Gastroesophageal sphincter (tissue), 4 donors: ENCODE data around the gene THSD7A. TPM values are rescaled to one million over a fixed set of nuclear protein-coding genes. Genes with fewer than 3 reads are reported as not detected.

Experiments
- ATAC-seq: fragments of 150-250 bp; one replicate; pipeline ENCODE4 v1.9.1; 2016; ENCODE audit warnings: mild to moderate bottlenecking, moderate library complexity
- H3K27ac ChIP-seq, 4 donors: fragments of 200-600 bp; sonication (generic) in 3 of 4; 1 replicate in 3 of 4; 2 replicates in 1 of 4; pipeline ENCODE4 v1.5.1; 2016 to 2019
- H3K27me3 ChIP-seq: fragments of 200-600 bp; sonication (generic); one replicate; pipeline ENCODE4 v1.5.1; 2019
- H3K36me3 ChIP-seq, 2 donors: fragments of 200-600 bp; sonication (generic); one replicate each; pipeline ENCODE4 v1.5.1; 2019; ENCODE audit warnings: control low read depth in 1 of 2
- H3K4me1 ChIP-seq, 3 donors: fragments of 200-600 bp; sonication (generic); 1 replicate in 2 of 3; 2 replicates in 1 of 3; pipeline ENCODE4 v1.5.1; 2016 to 2019; ENCODE audit warnings: control low read depth in 2 of 3
- H3K4me3 ChIP-seq, 2 donors: fragments of 200-600 bp; sonication (generic); one replicate each; pipeline ENCODE4 v1.5.1; 2019; ENCODE audit warnings: mild to moderate bottlenecking in 1 of 2, moderate library complexity in 1 of 2
- H3K9me3 ChIP-seq, 3 donors: fragments of 200-600 bp; sonication (generic); one replicate each; pipeline ENCODE4 v1.5.1; 2017 to 2019; ENCODE audit warnings: control low read depth in 2 of 3
- EP300 ChIP-seq: sonication (generic); formaldehyde crosslinking; IDR thresholded peaks from one replicate; pipeline ENCODE4 v1.6.1; 2017; ENCODE audit warnings: antibody characterized with exemption, mild to moderate bottlenecking
- POLR2A ChIP-seq, 2 donors: fragments of 450-650 bp; IDR thresholded peaks; one replicate each; pipeline ENCODE4 v1.6.1; 2017; ENCODE audit warnings: antibody characterized with exemption in 2 of 2, mild to moderate bottlenecking in 2 of 2, moderate library complexity in 1 of 2
- POLR2AphosphoS5 ChIP-seq: sonication (generic); formaldehyde crosslinking; IDR thresholded peaks from one replicate; pipeline ENCODE4 v1.6.1; 2017; ENCODE audit warnings: antibody characterized with exemption
- WGBS, 2 donors: methylation state at CpG; one replicate each; pipeline ENCODE4 v1.1.5; 2018; ENCODE audit warnings: low coverage in 1 of 2; 5-methylcytosine and 5-hydroxymethylcytosine counted together
- total RNA-seq, 4 donors: library from RNA; depleted of rRNA; stranded (reverse); fragments of >200 nt; gene quantifications; one replicate each; pipeline ENCODE4 v1.1.0, GENCODE V29; 2016
- TF ChIP-seq, protein P1 (sequence below), 4 experiments: fragments of 200-600 bp in 2 of 4; fragments of 450-650 bp in 2 of 4; sonication (generic) in 1 of 4; IDR thresholded peaks; one replicate each; pipeline ENCODE4 v1.5.1; 2017 to 2019; ENCODE audit warnings: antibody characterized with exemption in 4 of 4, mild to moderate bottlenecking in 2 of 4, moderate library complexity in 2 of 4

THSD7A gene
- total RNA-seq, 4 donors from 2014 or later, result 2.9 to 6.2 (median 3.9) TPM

DNA sequence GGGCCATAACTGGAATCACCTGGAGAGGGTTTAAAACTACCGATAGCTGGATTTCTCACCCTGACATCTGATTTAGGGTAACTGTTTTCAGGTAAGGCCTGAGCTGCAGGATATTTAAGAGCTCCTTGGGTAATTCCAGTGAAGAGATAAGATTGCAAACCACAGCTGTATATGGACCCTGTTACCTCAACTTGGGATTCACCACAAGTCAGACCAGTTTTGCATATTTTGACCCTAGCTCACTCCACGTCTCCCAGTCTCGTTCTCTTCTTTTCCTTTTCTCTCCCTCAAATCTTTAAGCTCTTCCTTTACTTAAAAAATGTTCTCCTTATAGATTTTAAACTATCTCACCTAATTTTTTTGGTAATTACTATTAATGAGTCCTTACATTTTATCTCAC, 264.4 kb downstream of the THSD7A start:
- Histone ChIP-seq H3K4me3 (no peak overlapping the region), H3K36me3 (no peaks in the 10 kb centered on the region), H3K4me1 (no peaks in the 10 kb centered on the region), H3K27ac (no peak overlapping the region), H3K27me3 (no peaks in the 10 kb centered on the region), H3K9me3 (no peaks in the 10 kb centered on the region)
- WGBS, 2 donors, result 93 to 96% methylated on average over 3 of the region's 3 CpGs
- ATAC-seq, result no peak
- no peak for TF ChIP-seq POLR2A (IDR thresholded peaks at IDR 0.05)

DNA sequence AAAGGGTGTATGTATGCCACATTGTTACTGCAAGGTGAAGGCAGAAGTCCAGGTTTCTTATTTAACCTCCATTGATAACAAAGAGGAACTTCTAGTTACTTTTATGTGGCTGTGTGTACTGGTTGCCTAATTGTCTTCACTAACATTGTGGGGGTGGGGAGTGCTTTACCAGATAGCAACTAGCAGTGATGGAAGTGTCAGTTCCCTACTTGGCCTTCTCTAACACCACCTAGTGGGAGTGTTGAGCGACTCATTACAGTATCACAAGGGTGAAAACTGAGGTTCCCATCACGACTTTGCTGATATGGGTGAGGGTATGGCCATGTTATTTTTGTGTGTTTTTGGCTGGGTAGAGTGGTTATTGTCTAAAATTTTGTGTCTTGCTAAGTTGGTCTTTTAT, 274.4 kb downstream of the THSD7A start:
- Histone ChIP-seq H3K27ac (no peak overlapping the region), H3K9me3 (no peaks in the 10 kb centered on the region), H3K36me3 (no peaks in the 10 kb centered on the region), H3K27me3 (no peaks in the 10 kb centered on the region), H3K4me3 (no peak overlapping the region), H3K4me1 (no peaks in the 10 kb centered on the region)
- no CpG with 5 or more reads among the region's 2 CpGs for WGBS, 2 donors
- ATAC-seq, result no peak
- no peak for TF ChIP-seq POLR2A (IDR thresholded peaks at IDR 0.05)
- no peak for TF ChIP-seq EP300
- TF ChIP-seq POLR2AphosphoS5, result no peak
- TF ChIP-seq, protein P1, sequence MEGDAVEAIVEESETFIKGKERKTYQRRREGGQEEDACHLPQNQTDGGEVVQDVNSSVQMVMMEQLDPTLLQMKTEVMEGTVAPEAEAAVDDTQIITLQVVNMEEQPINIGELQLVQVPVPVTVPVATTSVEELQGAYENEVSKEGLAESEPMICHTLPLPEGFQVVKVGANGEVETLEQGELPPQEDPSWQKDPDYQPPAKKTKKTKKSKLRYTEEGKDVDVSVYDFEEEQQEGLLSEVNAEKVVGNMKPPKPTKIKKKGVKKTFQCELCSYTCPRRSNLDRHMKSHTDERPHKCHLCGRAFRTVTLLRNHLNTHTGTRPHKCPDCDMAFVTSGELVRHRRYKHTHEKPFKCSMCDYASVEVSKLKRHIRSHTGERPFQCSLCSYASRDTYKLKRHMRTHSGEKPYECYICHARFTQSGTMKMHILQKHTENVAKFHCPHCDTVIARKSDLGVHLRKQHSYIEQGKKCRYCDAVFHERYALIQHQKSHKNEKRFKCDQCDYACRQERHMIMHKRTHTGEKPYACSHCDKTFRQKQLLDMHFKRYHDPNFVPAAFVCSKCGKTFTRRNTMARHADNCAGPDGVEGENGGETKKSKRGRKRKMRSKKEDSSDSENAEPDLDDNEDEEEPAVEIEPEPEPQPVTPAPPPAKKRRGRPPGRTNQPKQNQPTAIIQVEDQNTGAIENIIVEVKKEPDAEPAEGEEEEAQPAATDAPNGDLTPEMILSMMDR (IDR thresholded peaks at IDR 0.05), result no peak

DNA sequence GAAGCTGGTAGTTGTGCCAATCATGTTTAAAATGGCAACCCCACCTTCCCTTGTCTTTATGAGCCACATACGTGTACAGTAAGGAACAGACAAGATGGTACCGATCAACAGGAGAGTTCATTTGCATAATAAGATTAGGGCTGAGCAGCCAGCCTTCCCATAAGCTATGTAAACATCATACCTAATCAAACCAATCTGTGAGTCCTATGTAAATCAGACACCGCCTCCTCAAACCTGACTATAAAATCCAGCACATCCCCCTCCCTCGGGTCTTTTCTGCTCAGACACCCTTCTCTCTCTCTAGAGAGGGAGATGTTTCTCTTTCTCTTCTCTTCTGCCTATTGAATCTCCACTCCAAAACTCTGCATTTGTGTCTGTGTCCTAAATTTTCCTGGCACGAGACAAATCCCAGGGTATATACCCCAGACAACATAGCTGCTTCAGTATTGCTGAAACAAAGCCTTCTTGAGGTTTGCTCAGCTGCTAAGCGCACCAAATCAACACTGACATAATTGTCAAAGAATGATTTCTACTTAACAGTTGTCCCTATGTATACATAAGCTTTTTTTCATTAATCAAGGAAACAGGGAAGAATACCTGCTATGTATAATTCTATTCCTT, 279.2 kb downstream of the THSD7A start:
- no peaks in the 10 kb centered on the region for H3K9me3 ChIP-seq
- H3K4me3 ChIP-seq, result no peak overlapping the region
- 85 to 96% methylated on average over 4 to 6 of the region's 6 CpGs for WGBS, 2 donors
- H3K27ac ChIP-seq, result no peak overlapping the region
- no peaks in the 10 kb centered on the region for H3K4me1 ChIP-seq
- TF ChIP-seq EP300 (no peak), POLR2A (IDR thresholded peaks at IDR 0.05) (no peak), POLR2AphosphoS5 (no peak)
- TF ChIP-seq, protein P1 (IDR thresholded peaks at IDR 0.05), result no peak
- no peaks in the 10 kb centered on the region for H3K36me3 ChIP-seq
- H3K27me3 ChIP-seq, result no peaks in the 10 kb centered on the region
- no peak for ATAC-seq

DNA sequence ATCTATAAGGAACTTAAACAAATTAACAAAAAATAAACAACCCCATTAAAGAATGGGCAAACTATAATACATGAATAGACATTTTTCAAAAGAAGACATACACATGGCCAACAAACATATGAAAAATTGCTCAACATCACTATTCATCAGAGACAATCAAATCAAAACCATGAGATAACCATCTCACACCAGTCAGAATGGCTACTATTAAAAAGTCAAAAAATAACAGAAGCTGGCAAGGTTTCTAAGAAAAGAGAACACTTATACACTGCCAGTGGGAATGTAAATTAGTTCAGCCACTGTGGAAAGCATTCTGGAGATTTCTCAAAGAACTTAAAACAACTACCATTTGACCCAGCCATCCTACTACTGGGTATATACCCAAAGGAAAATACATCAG, 280.5 kb downstream of the THSD7A start:
- Histone ChIP-seq H3K9me3 (no peaks in the 10 kb centered on the region), H3K4me1 (no peaks in the 10 kb centered on the region), H3K27me3 (no peaks in the 10 kb centered on the region), H3K36me3 (no peaks in the 10 kb centered on the region), H3K4me3 (no peak overlapping the region), H3K27ac (no peak overlapping the region)
- ATAC-seq, result no peak
- TF ChIP-seq, protein P1 (IDR thresholded peaks at IDR 0.05), result no peak
- TF ChIP-seq EP300, result no peak
- TF ChIP-seq POLR2A (IDR thresholded peaks at IDR 0.05), result no peak
- TF ChIP-seq POLR2AphosphoS5, result no peak

DNA sequence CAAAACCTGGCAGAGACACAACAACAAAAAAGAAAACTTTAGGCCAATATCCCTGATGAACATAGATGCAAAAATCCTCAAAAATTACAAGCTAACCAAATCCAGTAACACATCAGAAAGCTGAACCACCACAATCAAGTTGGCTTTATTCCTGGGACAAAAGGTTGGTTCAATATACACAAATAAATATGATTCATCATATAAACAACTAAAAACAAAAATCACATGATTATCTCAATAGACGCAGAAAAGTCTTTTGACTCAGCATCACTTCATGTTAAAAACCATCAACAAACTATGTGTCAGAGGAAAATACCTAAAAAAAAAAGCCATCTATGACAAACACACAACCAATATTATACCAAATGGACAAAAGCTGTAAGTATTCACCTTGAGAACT, 283.5 kb downstream of the THSD7A start:
- WGBS, 2 donors, result 75 to 100% methylated on average over 1 of the region's 1 CpG
- Histone ChIP-seq H3K27ac (no peak overlapping the region), H3K4me3 (no peak overlapping the region), H3K9me3 (no peaks in the 10 kb centered on the region), H3K36me3 (no peaks in the 10 kb centered on the region), H3K27me3 (no peaks in the 10 kb centered on the region), H3K4me1 (no peaks in the 10 kb centered on the region)
- TF ChIP-seq EP300 (no peak), POLR2A (IDR thresholded peaks at IDR 0.05) (no peak), POLR2AphosphoS5 (no peak)
- TF ChIP-seq, protein P1 (IDR thresholded peaks at IDR 0.05), result no peak
- ATAC-seq, result no peak
